GM10266 (cell line): ENCODE data around the gene CKAP2L.

ENCODE experiments used
- DNase-seq: peaks from one replicate; pipeline ENCODE4 v3.0.0; 2012; ENCODE audit errors: extremely low spot score
- CTCF ChIP-seq: IDR thresholded peaks from 2 replicates; pipeline ENCODE4 v1.5.1; 2012; ENCODE audit warnings: mild to moderate bottlenecking, low read depth; ENCODE audit not compliant: control insufficient read depth, insufficient read depth; ENCODE audit errors: missing control alignments

The CKAP2L gene

GRCh38 chr2:112772911-112773475 lies 8.6 kb upstream of the CKAP2L start:
- TF ChIP-seq CTCF: no peak
- DNase-seq: no peak

- no peak for TF ChIP-seq CTCF
- DNase-seq: no peak
Observed at GRCh38 chr2:112772322-112772721, 7.9 kb upstream of the CKAP2L start.

GRCh38 chr2:112768432-112768831 lies 4.0 kb upstream of the CKAP2L start:
- TF ChIP-seq CTCF: no peak
- DNase-seq: no peak

GRCh38 chr2:112767693-112768330 lies 3.4 kb upstream of the CKAP2L start:
- no peak for TF ChIP-seq CTCF
- DNase-seq: no peak

GRCh38 chr2:112765251-112765650 lies 842 bp upstream of the CKAP2L start:
- no peak for TF ChIP-seq CTCF
- DNase-seq: no peak

GRCh38 chr2:112762276-112762675 lies 2.1 kb downstream of the CKAP2L start:
- no peak for DNase-seq
- no peak for TF ChIP-seq CTCF

GRCh38 chr2:112760149-112760548 lies 4.3 kb downstream of the CKAP2L start:
- no peak for TF ChIP-seq CTCF

More at GRCh38 chr2:112760149-112760548, 4.3 kb downstream of the CKAP2L start:
- DNase-seq: no peak
